VCaP (cell line): ENCODE results near the gene VSIG1.

ENCODE experiments used
- H3K27ac ChIP-seq: fragments of 450-650 bp; 2 replicates; pipeline ENCODE4 v1.5.1; 2017
- TF ChIP-seq, protein P1 (sequence below): fragments of 450-650 bp; conservative IDR thresholded peaks from 2 replicates; pipeline ENCODE4 v1.5.1; 2017; ENCODE audit warnings: mild to moderate bottlenecking, moderate library complexity

Gene VSIG1

DNA sequence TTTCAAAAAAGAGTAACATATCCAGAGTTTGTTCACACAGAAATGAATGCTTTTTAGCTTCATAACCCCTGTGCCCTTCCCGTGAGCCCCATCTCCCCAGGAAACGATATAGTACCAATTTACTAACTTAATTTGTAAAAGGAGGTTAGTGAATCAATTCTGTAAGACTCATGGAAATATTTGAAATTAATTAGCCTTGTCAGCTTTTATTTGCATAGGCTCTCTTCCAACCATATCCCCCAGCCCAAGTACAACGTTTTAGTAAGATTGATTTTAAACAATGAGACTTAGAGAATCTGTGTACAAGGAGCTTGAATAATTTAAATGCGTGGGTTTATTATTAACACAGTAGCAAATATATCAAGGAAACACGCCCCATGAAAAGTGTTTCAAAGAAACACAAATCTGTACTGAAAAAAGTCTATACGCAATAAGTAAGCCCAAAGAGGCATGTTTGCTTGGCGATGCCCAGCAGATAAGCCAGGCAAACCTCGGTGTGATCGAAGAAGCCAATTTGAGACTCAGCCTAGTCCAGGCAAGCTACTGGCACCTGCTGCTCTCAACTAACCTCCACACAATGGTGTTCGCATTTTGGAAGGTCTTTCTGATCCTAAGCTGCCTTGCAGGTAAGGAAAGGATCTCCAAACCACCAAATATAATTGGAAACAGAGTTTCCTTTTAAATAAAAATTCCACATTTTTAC, at the start of gene VSIG1:
Gene VSIG1, plus strand, starts transcription at position 512 of the 703 bp plus-strand sequence. Its CDS starts 66 bp downstream, at position 578.
- TF ChIP-seq, protein P1, sequence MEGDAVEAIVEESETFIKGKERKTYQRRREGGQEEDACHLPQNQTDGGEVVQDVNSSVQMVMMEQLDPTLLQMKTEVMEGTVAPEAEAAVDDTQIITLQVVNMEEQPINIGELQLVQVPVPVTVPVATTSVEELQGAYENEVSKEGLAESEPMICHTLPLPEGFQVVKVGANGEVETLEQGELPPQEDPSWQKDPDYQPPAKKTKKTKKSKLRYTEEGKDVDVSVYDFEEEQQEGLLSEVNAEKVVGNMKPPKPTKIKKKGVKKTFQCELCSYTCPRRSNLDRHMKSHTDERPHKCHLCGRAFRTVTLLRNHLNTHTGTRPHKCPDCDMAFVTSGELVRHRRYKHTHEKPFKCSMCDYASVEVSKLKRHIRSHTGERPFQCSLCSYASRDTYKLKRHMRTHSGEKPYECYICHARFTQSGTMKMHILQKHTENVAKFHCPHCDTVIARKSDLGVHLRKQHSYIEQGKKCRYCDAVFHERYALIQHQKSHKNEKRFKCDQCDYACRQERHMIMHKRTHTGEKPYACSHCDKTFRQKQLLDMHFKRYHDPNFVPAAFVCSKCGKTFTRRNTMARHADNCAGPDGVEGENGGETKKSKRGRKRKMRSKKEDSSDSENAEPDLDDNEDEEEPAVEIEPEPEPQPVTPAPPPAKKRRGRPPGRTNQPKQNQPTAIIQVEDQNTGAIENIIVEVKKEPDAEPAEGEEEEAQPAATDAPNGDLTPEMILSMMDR: no peak
- H3K27ac ChIP-seq: no peak within 1 kb of the TSS

DNA sequence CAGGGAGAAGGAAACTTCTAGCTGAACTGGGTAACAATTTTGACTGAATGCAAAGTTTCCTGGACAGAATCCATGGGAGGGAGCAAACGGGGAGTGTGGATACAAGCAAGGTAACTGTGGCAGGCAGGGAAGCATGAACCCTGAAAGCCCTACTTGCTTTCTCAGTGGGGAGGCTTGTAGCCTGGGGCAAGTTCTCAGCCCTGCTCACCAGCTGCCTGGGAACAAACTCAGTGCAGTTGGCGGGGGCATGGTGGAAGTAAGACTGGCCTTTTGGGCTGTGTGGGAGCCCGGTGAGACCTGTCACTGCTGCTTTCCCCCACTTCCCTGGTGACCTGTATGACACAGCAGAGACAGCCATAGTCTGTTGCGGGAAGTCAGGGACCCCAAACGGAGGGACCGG, 48.7 kb upstream of the VSIG1 start:
- no peak overlapping the region for H3K27ac ChIP-seq
- TF ChIP-seq, protein P1: no peak

GRCh38 chrX:108000751-108001150, 44.1 kb upstream of the VSIG1 start:
- no peak overlapping the region for H3K27ac ChIP-seq
- TF ChIP-seq, protein P1: no peak

DNA sequence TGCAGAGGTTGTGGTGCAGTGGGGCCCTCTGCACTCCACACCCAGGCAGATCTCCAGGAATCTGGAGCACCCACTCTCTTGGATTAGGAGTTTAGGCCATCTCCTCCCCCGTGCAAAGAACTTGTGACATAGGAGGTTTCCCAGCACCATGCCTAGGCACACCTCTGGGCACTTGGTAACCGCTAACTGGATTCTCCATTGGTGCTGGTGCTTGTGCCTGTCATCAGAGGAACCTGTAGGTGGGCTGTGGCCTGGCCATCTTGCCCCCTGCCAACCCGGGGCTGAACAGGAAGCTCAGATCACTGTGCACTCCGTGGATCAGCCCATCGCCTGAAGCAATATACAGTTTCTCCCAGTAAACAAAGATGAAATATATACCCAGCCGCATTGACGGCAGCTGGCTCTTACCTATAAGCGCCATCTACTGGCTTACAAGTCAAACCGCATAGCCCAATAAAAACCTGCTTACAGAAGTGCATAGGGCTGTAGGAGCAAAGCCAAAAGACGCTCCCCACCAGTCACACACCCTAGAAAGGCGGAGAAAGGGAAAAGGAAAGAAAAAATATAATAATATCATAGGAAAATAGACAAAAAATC, 43.5 kb upstream of the VSIG1 start:
- TF ChIP-seq, protein P1: peak; percentile 62
- H3K27ac ChIP-seq: no peak overlapping the region

- no peak overlapping the region for H3K27ac ChIP-seq
- TF ChIP-seq, protein P1: no peak
Measured at GRCh38 chrX:108018656-108019381, 26.0 kb upstream of the VSIG1 start.

DNA sequence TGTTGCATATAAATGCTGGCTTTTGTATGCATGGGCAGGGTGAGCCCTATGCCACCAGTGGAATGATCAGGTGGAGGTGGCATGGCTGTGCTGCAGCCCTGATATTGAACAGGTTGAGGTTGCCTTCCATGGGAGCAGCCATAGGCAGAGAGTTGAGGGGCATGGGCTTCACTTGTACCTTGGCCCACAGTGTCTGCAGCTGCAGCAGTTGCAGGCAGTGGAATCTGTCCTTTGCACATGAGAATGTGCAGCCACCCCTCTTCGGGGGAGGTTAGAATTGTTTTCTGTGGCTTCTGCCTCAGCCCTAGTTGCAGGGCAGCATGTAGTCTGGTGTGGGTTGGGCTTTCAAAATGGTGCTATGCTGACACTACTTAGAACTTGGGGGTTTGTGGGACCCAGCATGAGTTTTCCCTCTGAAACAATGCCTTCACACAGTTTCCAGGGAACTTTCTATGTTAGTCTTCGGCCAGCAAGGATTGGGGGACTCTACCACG, 25.4 kb upstream of the VSIG1 start:
- no peak overlapping the region for H3K27ac ChIP-seq
- TF ChIP-seq, protein P1: no peak

DNA sequence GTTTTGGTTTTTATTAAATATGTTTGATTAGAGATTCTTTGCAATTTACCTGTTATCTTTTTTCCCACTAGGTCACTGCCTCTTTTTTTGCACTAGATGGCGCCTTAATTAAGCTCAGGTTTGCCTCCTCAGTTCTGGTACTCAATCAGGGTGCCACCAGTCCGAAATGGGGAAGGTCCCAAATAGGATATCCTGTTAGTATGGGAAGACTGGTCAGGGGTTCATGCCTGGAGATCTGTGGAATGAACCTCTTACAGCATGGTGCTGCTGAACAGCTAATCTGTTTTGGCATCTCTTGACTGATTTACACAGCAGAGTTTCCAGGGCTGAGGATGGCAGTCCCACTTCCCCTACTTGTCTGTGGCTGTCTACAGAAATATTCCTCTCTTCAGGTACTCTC, 24.2 kb upstream of the VSIG1 start:
- TF ChIP-seq, protein P1: peak; percentile 67
- H3K27ac ChIP-seq: no peak overlapping the region
